ENCODE data around the gene ASPSCR1.

The ASPSCR1 gene

GRCh38 chr17:82024859-82025258 lies 47.4 kb downstream of the ASPSCR1 start:
- DNase-seq (ENCODE audit: insufficient read length, low spot score), result no peak
- FAIRE-seq, result no peak
- TF ChIP-seq, protein P1, sequence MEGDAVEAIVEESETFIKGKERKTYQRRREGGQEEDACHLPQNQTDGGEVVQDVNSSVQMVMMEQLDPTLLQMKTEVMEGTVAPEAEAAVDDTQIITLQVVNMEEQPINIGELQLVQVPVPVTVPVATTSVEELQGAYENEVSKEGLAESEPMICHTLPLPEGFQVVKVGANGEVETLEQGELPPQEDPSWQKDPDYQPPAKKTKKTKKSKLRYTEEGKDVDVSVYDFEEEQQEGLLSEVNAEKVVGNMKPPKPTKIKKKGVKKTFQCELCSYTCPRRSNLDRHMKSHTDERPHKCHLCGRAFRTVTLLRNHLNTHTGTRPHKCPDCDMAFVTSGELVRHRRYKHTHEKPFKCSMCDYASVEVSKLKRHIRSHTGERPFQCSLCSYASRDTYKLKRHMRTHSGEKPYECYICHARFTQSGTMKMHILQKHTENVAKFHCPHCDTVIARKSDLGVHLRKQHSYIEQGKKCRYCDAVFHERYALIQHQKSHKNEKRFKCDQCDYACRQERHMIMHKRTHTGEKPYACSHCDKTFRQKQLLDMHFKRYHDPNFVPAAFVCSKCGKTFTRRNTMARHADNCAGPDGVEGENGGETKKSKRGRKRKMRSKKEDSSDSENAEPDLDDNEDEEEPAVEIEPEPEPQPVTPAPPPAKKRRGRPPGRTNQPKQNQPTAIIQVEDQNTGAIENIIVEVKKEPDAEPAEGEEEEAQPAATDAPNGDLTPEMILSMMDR (IDR thresholded peaks at IDR 0.05; ENCODE audit: insufficient read depth, missing control alignments), result no peak

GRCh38 chr17:82025401-82026107 lies 48.1 kb downstream of the ASPSCR1 start:
- FAIRE-seq, result no peak
- TF ChIP-seq, protein P1 (IDR thresholded peaks at IDR 0.05; ENCODE audit: insufficient read depth, missing control alignments), result no peak
- no peak for DNase-seq (ENCODE audit: insufficient read length, low spot score)

DNA sequence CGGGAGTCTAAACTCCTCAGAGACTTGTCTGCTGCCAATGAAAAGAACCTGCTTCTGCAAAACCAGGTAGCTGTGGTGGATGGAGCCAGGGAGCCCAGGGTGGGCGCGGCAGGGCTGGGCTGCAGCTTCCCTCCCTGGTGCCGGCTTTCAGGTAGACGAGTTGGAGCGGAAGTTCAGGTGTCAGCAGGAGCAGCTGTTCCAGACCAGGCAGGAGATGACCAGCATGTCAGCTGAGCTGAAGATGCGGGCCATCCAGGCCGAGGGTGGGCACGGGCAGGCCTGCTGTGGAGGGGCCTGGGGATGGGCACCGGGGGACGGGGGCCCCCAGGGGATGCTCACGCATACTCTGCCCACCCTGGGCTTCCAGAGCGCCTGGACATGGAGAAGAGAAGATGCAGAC lies 50.8 kb downstream of the ASPSCR1 start:
- FAIRE-seq (no peak), DNase-seq (ENCODE audit: insufficient read length, low spot score) (no peak)
- TF ChIP-seq, protein P1 (IDR thresholded peaks at IDR 0.05; ENCODE audit: insufficient read depth, missing control alignments), result no peak

DNA sequence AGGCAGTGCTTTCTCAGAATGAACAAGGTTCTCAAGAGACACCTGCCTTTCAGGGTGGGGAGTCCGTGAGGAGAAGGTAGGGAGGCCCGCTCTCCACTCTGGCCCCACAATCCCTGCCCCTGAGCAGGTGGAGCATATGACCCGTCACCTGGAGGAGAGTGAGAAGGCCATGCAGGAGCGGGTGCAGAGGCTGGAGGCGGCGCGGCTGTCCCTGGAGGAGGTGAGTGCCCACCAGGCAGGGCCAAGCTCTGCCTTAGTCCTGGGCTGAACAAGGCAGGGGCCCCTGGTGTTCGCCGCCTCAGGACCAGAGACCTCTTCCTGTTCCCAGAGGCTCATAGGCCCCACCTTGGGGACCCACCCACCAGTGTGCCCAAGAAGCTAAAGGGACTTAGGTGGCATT lies 51.5 kb downstream of the ASPSCR1 start:
- no peak for DNase-seq (ENCODE audit: insufficient read length, low spot score)
- TF ChIP-seq, protein P1 (IDR thresholded peaks at IDR 0.05; ENCODE audit: insufficient read depth, missing control alignments), result no peak
- FAIRE-seq, result no peak

DNA sequence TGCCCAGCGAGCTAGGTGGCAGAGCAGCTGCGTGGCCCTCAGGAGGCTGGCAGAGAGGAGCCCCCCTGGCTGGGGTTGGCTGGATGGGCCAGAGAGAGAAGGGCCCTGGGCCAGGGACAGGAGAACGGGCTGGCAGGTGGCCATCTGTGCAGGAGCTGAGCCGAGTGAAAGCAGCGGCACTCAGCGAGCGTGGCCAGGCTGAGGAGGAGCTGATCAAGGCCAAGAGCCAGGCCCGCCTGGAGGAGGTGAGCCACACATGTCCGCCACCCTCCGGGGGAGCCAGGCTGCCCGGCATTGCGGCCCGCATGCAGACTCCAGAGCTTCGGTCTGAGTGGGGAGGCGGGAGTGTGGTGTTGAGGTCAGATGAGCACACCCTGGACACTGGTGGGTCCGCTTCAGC lies 52.0 kb downstream of the ASPSCR1 start:
- DNase-seq (ENCODE audit: insufficient read length, low spot score) (no peak), FAIRE-seq (no peak)
- TF ChIP-seq, protein P1 (IDR thresholded peaks at IDR 0.05; ENCODE audit: insufficient read depth, missing control alignments), result no peak

GRCh38 chr17:82029990-82030469 lies 52.6 kb downstream of the ASPSCR1 start:
- TF ChIP-seq, protein P1 (IDR thresholded peaks at IDR 0.05; ENCODE audit: insufficient read depth, missing control alignments), result no peak
- DNase-seq (ENCODE audit: insufficient read length, low spot score) (no peak), FAIRE-seq (no peak)
